Right cardiac atrium (tissue), 5 donors: ENCODE measurements around the gene TSLP. TPM values are rescaled to one million over a fixed set of nuclear protein-coding genes. Genes with fewer than 3 reads are reported as not detected.

Experiments used
- ATAC-seq, 2 donors: fragments of 200-7000 bp; cut with Tn5 transposase; one replicate each; pipeline versions ENCODE4 v1.8.0 to v1.9.1; 2020; ENCODE audit warnings: moderate library complexity in 2 of 2, mild to moderate bottlenecking in 1 of 2
- DNase-seq, 3 donors: peaks; one replicate each; pipeline ENCODE4 v3.0.0-alpha.2; 2020
- H3K27ac ChIP-seq: one replicate; pipeline ENCODE4 v1.5.1; 2013; ENCODE audit warnings: mild to moderate bottlenecking, low read length, control low read depth, moderate library complexity
- H3K27me3 ChIP-seq: one replicate; pipeline ENCODE4 v1.6.1; 2013; ENCODE audit not compliant: control insufficient read depth, insufficient read depth
- H3K4me1 ChIP-seq: one replicate; pipeline ENCODE4 v1.6.1; 2013; ENCODE audit warnings: low read length; ENCODE audit not compliant: control insufficient read depth, insufficient read depth
- H3K4me3 ChIP-seq: one replicate; pipeline ENCODE4 v1.5.1; 2013; ENCODE audit warnings: low read length, control low read depth
- H3K9me3 ChIP-seq: one replicate; pipeline ENCODE4 v1.6.1; 2013; ENCODE audit warnings: low read length; ENCODE audit not compliant: control insufficient read depth
- WGBS: extraction: QIAGEN DNeasy Blood & Tissue Kit; methylation state at CpG from one replicate; pipeline ENCODE4 v1.1.7; 2013; 5-methylcytosine and 5-hydroxymethylcytosine counted together
- intact Hi-C, 4 donors: fragments of 100-400 bp; cut with DNase I; formaldehyde crosslinking; loops; one replicate each; pipeline versions ENCODE4 v1.11.0 to v1.14.0; 2022 to 2023
- long read RNA-seq, 4 donors: library from polyadenylated mRNA; unstranded; transcript quantifications; one replicate each; pipeline ENCODE4 v2.0.0, GENCODE V29; 2020 to 2021
- polyA plus RNA-seq: library from polyadenylated mRNA; stranded (reverse); fragments of 200-250 nt; gene quantifications from one replicate; pipeline ENCODE4 v1.2.3, GENCODE V29; 2013
- total RNA-seq, 4 donors: library from RNA; stranded (reverse); fragmentation: NEBNext Ultra II Directional; extraction: Animal tissue kit (Norgen Biotek cat#: 25700); gene quantifications; one replicate each; pipeline ENCODE4 v1.2.1, GENCODE V29; 2021
- donor health status: healthy with polysubstance abuse.
- donor health status: DM: no; HTN: yes; CAD: no.
- donor health status: DM: no; HTN: no; CAD: no.
- donor health status: DM: no; HTN: yes; CAD: no; lungs with severe emphysema.
- donor health status: DM: yes; HTN: yes; CAD: no.

Gene TSLP
- total RNA-seq (1 to 10 TPM; 2.3 to 4.7 (median 2.6) TPM), polyA plus RNA-seq (3.9 TPM)
- long read RNA-seq, donor 1, transcript TSLP-202 (2 exons, 2,411 nt): major isoform, 5 of 5 reads
- long read RNA-seq, donor 1, partial matches to known transcripts: 0 of 5 reads
- long read RNA-seq, donor 1, other reads (novel, unspliced or antisense): 0 of 5 reads
- long read RNA-seq, donor 2, partial matches to known transcripts: 0 of 3 reads
- long read RNA-seq, donor 2, other reads (novel, unspliced or antisense): 0 of 3 reads
- long read RNA-seq, donor 3, partial matches to known transcripts: 0 of 5 reads
- long read RNA-seq, donor 3, other reads (novel, unspliced or antisense): 1 of 5 reads
- long read RNA-seq, donor 4, partial matches to known transcripts: 0 of 3 reads
- long read RNA-seq, donor 4, other reads (novel, unspliced or antisense): 0 of 3 reads

GRCh38 chr5:111071413-111071812, at the start of gene TSLP:
TSLP (plus strand) TSS chr5:111071713; CDS start chr5:111071891, 178 bp downstream.
- intact Hi-C loops: no loop called here
- no peak within 1 kb of the TSS for H3K27ac ChIP-seq
- H3K27me3 ChIP-seq: no peaks in the 10 kb centered on the region
- no peak for ATAC-seq
- DNase-seq: no peak
- no peaks in the 10 kb centered on the region for H3K9me3 ChIP-seq
- peak within 1 kb of the TSS; percentile 8 for H3K4me3 ChIP-seq
- WGBS: 82% methylated on average over 4 of the region's 4 CpGs
- H3K4me1 ChIP-seq: no peaks in the 10 kb centered on the region

GRCh38 chr5:111022301-111022700, 49.2 kb upstream of the TSLP start:
- no peak for ATAC-seq
- no peaks in the 10 kb centered on the region for H3K9me3 ChIP-seq
- intact Hi-C loops: no loop called here
- no peaks in the 10 kb centered on the region for H3K27me3 ChIP-seq
- H3K4me1 ChIP-seq: no peaks in the 10 kb centered on the region
- H3K27ac ChIP-seq: no peak overlapping the region
- no peak for DNase-seq
- 69% methylated on average over 5 of the region's 5 CpGs for WGBS
- H3K4me3 ChIP-seq: no peak overlapping the region

- intact Hi-C loops: no loop called here
- H3K27me3 ChIP-seq: no peaks in the 10 kb centered on the region
- no peaks in the 10 kb centered on the region for H3K4me1 ChIP-seq
- H3K27ac ChIP-seq: no peak overlapping the region
- H3K4me3 ChIP-seq: no peak overlapping the region
- ATAC-seq (no peak), DNase-seq (no peak)
- H3K9me3 ChIP-seq: no peaks in the 10 kb centered on the region
- WGBS: 69% methylated on average over 2 of the region's 2 CpGs
Measured at GRCh38 chr5:111028865-111029264, 42.6 kb upstream of the TSLP start.

GRCh38 chr5:111043712-111044506, 27.6 kb upstream of the TSLP start:
- no peak for ATAC-seq
- intact Hi-C loops: no loop called here
- no peaks in the 10 kb centered on the region for H3K27me3 ChIP-seq
- H3K27ac ChIP-seq: no peak overlapping the region
- H3K9me3 ChIP-seq: no peaks in the 10 kb centered on the region
- no peaks in the 10 kb centered on the region for H3K4me1 ChIP-seq
- H3K4me3 ChIP-seq: no peak overlapping the region
- WGBS: 42% methylated on average over 5 of the region's 5 CpGs
- DNase-seq: no peak

GRCh38 chr5:111058064-111058463, 13.4 kb upstream of the TSLP start:
- intact Hi-C loops: no loop called here
- H3K9me3 ChIP-seq: no peaks in the 10 kb centered on the region
- DNase-seq (no peak), ATAC-seq (no peak)
- H3K4me3 ChIP-seq: no peak overlapping the region
- H3K27ac ChIP-seq: no peak overlapping the region
- H3K27me3 ChIP-seq: no peaks in the 10 kb centered on the region
- H3K4me1 ChIP-seq: no peaks in the 10 kb centered on the region

- Histone ChIP-seq H3K4me1 (no peaks in the 10 kb centered on the region), H3K9me3 (no peaks in the 10 kb centered on the region), H3K4me3 (no peak overlapping the region), H3K27me3 (no peaks in the 10 kb centered on the region), H3K27ac (no peak overlapping the region)
- ATAC-seq (no peak), DNase-seq (no peak)
- WGBS: 84% methylated on average over 2 of the region's 2 CpGs
- intact Hi-C loops: no loop called here
Measured at GRCh38 chr5:111060169-111060568, 11.3 kb upstream of the TSLP start.

- intact Hi-C loops: no loop called here
- Histone ChIP-seq H3K4me1 (no peaks in the 10 kb centered on the region), H3K27me3 (no peaks in the 10 kb centered on the region), H3K27ac (no peak overlapping the region), H3K9me3 (no peaks in the 10 kb centered on the region), H3K4me3 (no peak overlapping the region)
- no peak for DNase-seq
- ATAC-seq: no peak
Measured at GRCh38 chr5:111061618-111062017, 9.9 kb upstream of the TSLP start.

- Histone ChIP-seq H3K4me3 (no peak overlapping the region), H3K27ac (no peak overlapping the region), H3K9me3 (no peaks in the 10 kb centered on the region), H3K27me3 (no peaks in the 10 kb centered on the region), H3K4me1 (no peaks in the 10 kb centered on the region)
- whole genome bisulfite sequencing: 52% methylated on average over 3 of the region's 3 CpGs
- ATAC-seq (no peak), DNase-seq (no peak)
- intact Hi-C loops: no loop called here
Measured at GRCh38 chr5:111063709-111064322, 7.7 kb upstream of the TSLP start.

GRCh38 chr5:111066261-111066938, 5.1 kb upstream of the TSLP start:
- Histone ChIP-seq H3K4me3 (no peak overlapping the region), H3K4me1 (no peaks in the 10 kb centered on the region), H3K27me3 (no peaks in the 10 kb centered on the region), H3K27ac (no peak overlapping the region), H3K9me3 (no peaks in the 10 kb centered on the region)
- no peak for ATAC-seq
- intact Hi-C loops: no loop called here
- DNase-seq: no peak
- 87% methylated on average over 2 of the region's 2 CpGs for WGBS

- 80% methylated on average over 2 of the region's 2 CpGs for WGBS
- intact Hi-C loops: no loop called here
- DNase-seq: no peak
- no peak for ATAC-seq
- no peaks in the 10 kb centered on the region for H3K9me3 ChIP-seq
- no peak overlapping the region for H3K27ac ChIP-seq
- no peak overlapping the region for H3K4me3 ChIP-seq
- no peaks in the 10 kb centered on the region for H3K4me1 ChIP-seq
- H3K27me3 ChIP-seq: no peaks in the 10 kb centered on the region
Measured at GRCh38 chr5:111068213-111068612, 3.3 kb upstream of the TSLP start.

GRCh38 chr5:111069839-111070238, 1.7 kb upstream of the TSLP start:
- H3K27ac ChIP-seq: no peak overlapping the region
- no peak for DNase-seq
- H3K4me3 ChIP-seq: no peak overlapping the region
- H3K4me1 ChIP-seq: no peaks in the 10 kb centered on the region
- WGBS: 30% methylated on average over 4 of the region's 4 CpGs
- H3K9me3 ChIP-seq: no peaks in the 10 kb centered on the region
- intact Hi-C loops: no loop called here
- ATAC-seq: no peak
- no peaks in the 10 kb centered on the region for H3K27me3 ChIP-seq
